ENCODE data around the gene GCNT2.

DNA sequence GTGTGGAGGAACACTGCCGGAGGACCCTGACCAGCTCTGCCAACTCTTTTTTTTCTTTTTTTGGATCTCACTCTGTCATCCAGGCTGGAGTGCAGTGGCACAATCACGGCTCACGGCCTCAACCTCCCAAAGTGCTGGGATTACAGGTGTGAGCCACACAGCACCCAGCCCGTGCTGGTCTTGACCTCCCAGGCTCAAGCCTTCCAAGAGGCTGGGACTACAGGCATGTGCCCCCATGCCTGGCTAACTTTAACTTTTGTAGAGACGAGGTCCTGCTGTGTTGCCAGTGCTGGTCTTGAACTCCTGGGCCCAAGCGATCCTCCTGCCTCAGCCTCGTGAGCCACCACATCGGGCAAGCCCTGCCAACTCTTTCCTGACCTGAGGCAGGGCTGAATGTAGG is 11.2 kb downstream of the GCNT2 start:
- TF ChIP-seq, protein P1, sequence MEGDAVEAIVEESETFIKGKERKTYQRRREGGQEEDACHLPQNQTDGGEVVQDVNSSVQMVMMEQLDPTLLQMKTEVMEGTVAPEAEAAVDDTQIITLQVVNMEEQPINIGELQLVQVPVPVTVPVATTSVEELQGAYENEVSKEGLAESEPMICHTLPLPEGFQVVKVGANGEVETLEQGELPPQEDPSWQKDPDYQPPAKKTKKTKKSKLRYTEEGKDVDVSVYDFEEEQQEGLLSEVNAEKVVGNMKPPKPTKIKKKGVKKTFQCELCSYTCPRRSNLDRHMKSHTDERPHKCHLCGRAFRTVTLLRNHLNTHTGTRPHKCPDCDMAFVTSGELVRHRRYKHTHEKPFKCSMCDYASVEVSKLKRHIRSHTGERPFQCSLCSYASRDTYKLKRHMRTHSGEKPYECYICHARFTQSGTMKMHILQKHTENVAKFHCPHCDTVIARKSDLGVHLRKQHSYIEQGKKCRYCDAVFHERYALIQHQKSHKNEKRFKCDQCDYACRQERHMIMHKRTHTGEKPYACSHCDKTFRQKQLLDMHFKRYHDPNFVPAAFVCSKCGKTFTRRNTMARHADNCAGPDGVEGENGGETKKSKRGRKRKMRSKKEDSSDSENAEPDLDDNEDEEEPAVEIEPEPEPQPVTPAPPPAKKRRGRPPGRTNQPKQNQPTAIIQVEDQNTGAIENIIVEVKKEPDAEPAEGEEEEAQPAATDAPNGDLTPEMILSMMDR (IDR thresholded peaks at IDR 0.05 in 8 of 11, conservative IDR thresholded peaks at IDR 0.05 in 3 of 11) = no peak
- no peak for TF ChIP-seq POLR2AphosphoS5 (IDR thresholded peaks at IDR 0.05)

Measured in spleen (tissue), 7 donors.